Measurements from ENCODE around the gene SEMA6B.
A peak's percentile ranks its signal among the peaks of the same experiment; 100 is the strongest.

The SEMA6B gene

DNA sequence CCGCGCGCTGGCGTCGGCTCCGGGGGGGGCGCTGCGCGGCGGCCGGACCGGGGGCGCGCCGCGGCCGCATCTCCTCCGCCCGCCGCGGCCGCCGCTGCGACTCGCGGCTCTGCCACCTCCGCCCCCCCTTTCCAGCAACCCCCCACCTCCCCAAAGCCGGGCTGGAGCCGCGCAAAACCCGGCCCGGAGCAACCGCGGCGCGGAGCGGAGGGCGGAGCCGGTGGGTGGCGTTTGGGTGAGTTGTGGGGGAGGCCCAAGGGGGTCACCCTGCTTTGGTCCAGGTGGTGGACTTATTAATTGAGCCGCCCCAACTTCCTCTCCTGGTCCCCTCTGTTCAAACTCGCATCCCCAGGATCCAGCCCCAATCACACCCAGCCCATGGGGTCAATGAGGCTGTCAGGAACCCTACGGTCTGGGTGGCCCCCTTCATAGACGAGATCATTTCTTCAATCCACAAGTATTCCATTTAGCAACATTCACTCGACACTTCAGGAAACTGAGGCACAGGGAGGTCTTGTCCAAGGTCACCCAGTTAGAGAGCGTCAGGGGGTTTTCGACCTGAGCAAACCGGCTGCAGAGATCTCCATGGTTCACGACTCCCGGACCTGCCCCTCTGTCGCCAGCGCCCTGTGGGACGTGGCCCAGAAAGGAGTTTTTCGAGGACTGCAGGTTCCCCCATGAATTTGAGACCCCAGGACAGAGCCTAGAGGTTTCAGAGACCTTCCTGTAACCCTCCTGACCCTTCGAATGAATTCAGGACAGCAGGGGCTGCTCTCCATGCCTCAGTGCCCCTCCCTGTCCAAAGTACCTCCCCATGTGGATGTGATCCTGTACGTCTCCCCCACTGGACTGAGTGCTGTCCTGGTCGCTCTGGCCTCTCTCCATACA is 22.4 kb upstream of the SEMA6B start:
- Mint-ChIP-seq H3K4me3 (peak overlapping the region; percentile 9), H3K4me1 (peaks cover 11% of the 10 kb centered on the region), H3K27ac (no peak overlapping the region), H3K9me3 (no peaks in the 10 kb centered on the region), H3K36me3 (peaks cover 7% of the 10 kb centered on the region)
- DNase-seq (ENCODE audit: low spot score in 2 of 2) (no peak), ATAC-seq (no peak)

DNA sequence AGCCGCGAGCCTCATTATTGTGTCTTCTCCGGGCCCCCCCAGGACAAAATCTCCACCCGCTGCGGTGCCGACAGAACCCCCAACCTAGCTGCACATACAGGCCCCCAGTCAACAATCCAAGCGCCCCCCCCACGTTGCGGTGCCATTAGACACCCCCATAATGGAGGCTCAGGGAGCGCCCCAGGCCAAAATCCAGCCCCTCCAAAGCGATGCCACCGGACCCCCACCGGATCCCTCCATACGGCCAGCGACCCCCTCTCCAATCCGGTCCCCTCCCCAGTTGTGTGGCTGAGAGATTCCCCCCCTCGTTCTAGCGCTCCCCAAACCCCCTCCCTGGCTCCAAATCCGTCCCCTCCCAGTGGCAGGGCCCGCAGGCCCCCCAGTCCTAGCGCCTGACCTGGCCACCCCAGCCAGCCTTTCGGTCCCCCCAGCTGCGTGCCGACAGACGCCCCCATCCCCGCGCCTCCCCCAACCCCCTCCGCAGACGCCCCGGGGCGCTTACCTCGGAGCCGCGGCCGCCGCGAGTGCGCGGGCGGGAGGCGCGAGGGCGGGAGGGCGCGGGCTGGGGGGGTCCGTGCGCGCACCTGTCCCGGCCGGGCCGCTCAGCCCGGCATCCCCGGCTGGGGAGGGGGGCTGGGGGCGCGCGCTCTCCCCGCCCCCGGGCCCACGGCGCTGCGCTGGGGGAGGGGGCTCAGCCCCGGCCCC is 21.6 kb upstream of the SEMA6B start:
- DNase-seq (ENCODE audit: low spot score in 2 of 2) (no peak), ATAC-seq (no peak)
- peaks cover 7% of the 10 kb centered on the region for H3K36me3 Mint-ChIP-seq
- H3K4me1 Mint-ChIP-seq, result peaks cover 16% of the 10 kb centered on the region
- no peak overlapping the region for H3K27ac Mint-ChIP-seq
- no peak overlapping the region for H3K4me3 Mint-ChIP-seq
- H3K9me3 Mint-ChIP-seq, result no peaks in the 10 kb centered on the region

DNA sequence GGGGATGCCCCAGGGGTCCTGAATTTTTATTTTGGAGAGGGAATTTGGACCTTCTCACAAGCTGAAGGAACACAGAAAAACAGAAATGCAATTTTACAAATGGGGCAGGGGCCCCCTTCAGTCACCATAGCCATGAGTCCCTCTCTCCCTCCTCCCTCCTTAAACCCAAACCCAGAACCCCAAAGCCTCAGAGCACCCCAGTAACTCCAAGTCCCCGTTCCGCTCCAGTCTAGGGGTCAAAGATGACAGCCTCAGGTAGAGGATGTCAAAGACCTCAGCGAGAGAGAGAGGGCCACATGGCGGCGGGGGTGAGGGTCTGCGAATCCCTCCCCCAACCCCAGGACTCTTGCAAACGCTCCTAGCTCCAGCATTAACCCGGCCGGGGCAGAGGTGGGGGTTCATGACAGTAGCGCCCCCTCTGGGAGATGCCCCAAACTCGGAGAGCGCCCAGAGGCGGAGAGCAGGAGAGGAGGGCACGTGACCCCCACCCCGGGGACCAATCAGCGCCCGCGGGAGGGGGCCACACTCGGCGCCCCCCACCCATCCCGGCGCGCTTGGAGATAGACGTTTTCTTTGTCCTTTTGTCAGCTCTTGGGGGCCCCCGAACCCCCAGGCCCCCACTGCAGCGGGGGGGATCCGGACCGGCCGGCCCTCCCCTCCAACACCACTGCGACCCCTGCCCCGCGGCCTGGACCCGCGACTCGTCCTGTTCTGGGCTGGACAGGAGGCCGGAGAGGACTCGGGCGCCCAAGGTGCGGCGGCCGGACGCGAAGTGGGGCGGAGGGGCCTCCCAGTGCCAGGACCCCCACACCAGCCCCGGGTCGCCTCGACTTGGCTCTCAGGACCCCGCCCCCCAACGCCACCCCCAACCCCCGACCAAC is 20.8 kb upstream of the SEMA6B start:
- H3K4me3 Mint-ChIP-seq, result no peak overlapping the region

GRCh38 chr19:4579389-4579788 is 19.9 kb upstream of the SEMA6B start:
- ATAC-seq (peak; percentile 9), DNase-seq (ENCODE audit: low spot score in 2 of 2) (no peak)
- H3K4me1 Mint-ChIP-seq, result peaks cover 25% of the 10 kb centered on the region
- peaks cover 7% of the 10 kb centered on the region for H3K36me3 Mint-ChIP-seq
- no peaks in the 10 kb centered on the region for H3K9me3 Mint-ChIP-seq
- H3K27ac Mint-ChIP-seq, result no peak overlapping the region
- H3K4me3 Mint-ChIP-seq, result no peak overlapping the region

More for the DNA sequence above, 20.8 kb upstream of the SEMA6B start:
- H3K27ac Mint-ChIP-seq, result no peak overlapping the region
- ATAC-seq, result no peak
- peaks cover 24% of the 10 kb centered on the region for H3K4me1 Mint-ChIP-seq
- H3K9me3 Mint-ChIP-seq, result no peaks in the 10 kb centered on the region
- DNase-seq (ENCODE audit: low spot score in 2 of 2), result no peak
- peaks cover 7% of the 10 kb centered on the region for H3K36me3 Mint-ChIP-seq

DNA sequence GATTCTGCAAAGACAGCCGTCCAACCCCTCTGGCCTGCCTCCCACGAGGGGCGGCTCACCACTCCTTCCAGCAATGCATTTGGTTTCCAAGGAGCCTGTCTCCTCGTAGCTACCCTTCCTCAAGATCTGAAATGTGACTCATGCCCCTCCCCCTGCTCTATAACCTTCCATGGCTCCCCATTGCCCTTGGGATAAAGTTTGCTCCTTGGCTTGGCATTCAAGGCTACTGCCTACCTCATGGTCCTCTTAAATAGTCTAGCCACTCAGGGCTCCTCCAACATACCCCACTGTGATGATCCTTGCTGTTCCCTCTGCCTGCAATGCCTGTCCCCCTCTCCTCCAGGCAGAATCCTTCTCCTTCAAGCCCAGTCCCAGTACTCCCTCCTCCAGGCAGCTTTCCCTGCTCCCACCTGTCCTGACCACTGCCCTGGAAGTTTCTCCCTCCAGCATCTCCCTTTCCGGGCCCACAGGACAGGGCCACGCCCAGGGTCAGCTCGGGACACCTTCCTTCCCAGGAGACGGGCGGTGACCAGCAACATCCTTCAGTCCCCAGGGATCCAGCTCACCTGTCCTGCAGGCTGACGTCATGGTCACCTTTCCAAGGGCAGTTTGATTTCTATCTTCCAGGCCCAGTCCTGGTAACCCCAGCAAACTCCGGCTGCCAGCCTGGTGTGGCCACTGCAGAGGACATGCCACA is 19.2 kb upstream of the SEMA6B start:
- H3K4me1 Mint-ChIP-seq, result peaks cover 25% of the 10 kb centered on the region
- H3K36me3 Mint-ChIP-seq, result peaks cover 7% of the 10 kb centered on the region
- no peak for DNase-seq (ENCODE audit: low spot score in 2 of 2)
- H3K4me3 Mint-ChIP-seq, result no peak overlapping the region
- no peaks in the 10 kb centered on the region for H3K9me3 Mint-ChIP-seq
- ATAC-seq, result no peak
- no peak overlapping the region for H3K27ac Mint-ChIP-seq

GRCh38 chr19:4577020-4577782 is 17.7 kb upstream of the SEMA6B start:
- no peak for ATAC-seq
- H3K4me3 Mint-ChIP-seq, result no peak overlapping the region

DNA sequence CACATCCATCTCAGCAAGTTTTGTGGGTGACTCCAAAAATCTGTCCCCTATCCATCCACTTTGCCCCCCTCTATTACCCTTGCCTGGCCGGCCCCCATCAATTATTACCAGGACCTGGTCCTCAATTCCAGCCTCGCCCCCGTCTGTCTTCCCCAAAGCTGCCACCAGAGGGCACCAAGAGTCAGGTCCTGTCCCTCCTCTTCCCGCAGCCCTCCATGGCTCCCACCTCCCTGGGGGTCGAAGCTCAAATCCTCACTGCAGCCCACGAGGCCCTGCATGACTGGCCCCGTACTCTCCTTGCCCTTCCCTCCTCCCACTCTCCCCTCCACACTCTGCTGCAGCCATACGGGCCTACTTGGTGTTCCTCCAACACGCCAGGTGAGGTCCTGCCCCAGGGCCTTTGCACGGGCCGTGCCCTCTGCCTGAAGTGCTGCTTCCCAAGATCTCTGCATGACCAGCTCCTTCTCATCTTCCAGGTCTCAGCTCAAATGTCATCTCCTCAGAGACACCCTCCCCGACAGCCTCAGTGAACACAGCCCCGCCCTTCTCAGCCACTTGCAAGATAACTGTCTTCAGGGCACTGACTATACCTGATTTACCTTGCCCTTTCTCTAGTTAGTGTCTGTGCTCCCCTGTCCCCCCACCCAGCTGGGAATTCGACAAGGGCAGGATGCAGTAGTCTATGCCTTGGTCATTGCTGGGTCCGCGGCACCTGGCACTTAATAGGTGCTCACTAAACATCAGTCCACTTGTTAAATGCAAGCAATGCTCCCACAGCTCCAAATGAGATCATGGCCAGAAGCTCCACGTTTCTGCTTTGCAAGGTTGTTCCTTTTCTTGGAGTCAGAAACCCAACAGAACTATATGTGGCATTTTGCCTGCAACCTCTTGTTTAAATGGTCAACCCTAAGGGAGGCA is 16.8 kb upstream of the SEMA6B start:
- Mint-ChIP-seq H3K4me1 (peaks cover 14% of the 10 kb centered on the region), H3K4me3 (no peak overlapping the region), H3K27ac (peak overlapping the region; percentile 12), H3K36me3 (peaks cover 7% of the 10 kb centered on the region), H3K9me3 (no peaks in the 10 kb centered on the region)
- peak; percentile 66 to 89 for DNase-seq (ENCODE audit: low spot score in 2 of 2)
- ATAC-seq, result peak; percentile 49

More at GRCh38 chr19:4577020-4577782, 17.7 kb upstream of the SEMA6B start:
- DNase-seq (ENCODE audit: low spot score in 2 of 2), result no peak
- Mint-ChIP-seq H3K4me1 (peaks cover 20% of the 10 kb centered on the region), H3K27ac (no peak overlapping the region), H3K9me3 (no peaks in the 10 kb centered on the region), H3K36me3 (peaks cover 7% of the 10 kb centered on the region)

DNA sequence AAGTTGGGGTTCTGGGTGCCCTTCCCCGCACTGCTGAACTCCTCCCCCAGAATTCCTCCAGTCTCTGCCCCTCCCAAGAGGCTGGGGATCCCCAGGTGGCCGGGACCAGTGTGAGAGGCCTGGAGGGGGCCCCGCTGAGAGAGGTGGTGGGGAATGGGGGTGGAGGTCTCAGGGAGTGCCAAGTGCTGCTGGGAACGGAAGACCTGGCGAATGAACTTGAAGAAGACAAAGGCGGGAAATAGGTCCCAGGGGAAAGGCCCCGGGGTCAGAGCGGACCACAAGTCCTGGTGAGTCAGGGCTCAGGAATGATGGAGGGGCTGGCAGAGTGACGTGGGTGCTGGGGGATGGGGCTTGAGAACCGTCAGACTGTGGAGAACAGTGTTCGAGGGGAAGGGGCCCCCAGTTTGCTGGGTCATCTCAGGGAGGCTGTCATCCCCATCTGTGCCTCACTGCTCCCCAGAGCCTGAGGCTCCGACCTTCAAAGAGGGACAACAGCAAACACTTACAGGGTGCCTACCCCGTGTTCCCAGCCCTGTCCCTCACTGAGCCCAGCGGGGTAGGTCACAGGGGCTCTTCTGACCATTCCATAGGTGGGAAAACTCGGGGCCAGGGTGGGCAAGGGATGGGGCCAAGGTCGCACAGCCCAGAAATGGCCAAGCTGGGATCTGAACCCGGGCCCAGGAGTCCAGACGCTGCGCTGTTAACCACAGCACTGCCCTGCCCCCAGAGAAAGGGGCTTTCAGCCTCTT is 16.0 kb upstream of the SEMA6B start:
- H3K9me3 Mint-ChIP-seq, result no peaks in the 10 kb centered on the region
- H3K27ac Mint-ChIP-seq, result peak overlapping the region; percentile 12
- peaks cover 14% of the 10 kb centered on the region for H3K4me1 Mint-ChIP-seq
- DNase-seq (ENCODE audit: low spot score in 2 of 2) (no peak), ATAC-seq (no peak)
- no peak overlapping the region for H3K4me3 Mint-ChIP-seq
- peaks cover 7% of the 10 kb centered on the region for H3K36me3 Mint-ChIP-seq

DNA sequence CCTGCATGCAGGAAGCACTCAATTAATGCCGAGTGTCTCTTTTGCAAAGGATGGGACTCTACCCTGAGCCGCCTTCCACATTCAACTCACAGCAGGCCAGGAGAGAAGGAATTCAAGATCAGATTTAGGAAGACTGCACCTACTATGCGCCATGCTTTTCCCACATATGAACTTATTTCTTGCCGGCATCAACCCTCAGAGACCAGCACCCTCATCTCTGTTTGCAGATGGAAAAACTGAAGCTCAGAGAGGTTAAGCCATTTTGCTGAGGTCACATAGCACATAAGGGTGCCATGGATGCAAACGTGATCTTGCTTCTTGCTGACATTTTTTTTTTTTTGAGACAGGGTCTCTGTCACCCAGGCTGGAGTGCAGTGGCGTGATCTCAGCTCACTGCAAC is 14.2 kb upstream of the SEMA6B start:
- H3K36me3 Mint-ChIP-seq, result peaks cover under 1% of the 10 kb centered on the region
- H3K9me3 Mint-ChIP-seq, result no peaks in the 10 kb centered on the region
- no peak for ATAC-seq
- DNase-seq (ENCODE audit: low spot score in 2 of 2), result no peak
- no peak overlapping the region for H3K27ac Mint-ChIP-seq
- no peak overlapping the region for H3K4me3 Mint-ChIP-seq
- peaks cover 14% of the 10 kb centered on the region for H3K4me1 Mint-ChIP-seq

GRCh38 chr19:4571305-4571917 is 11.9 kb upstream of the SEMA6B start:
- ATAC-seq (no peak), DNase-seq (ENCODE audit: low spot score in 2 of 2) (no peak)
- Mint-ChIP-seq H3K9me3 (no peaks in the 10 kb centered on the region), H3K4me1 (peaks cover 20% of the 10 kb centered on the region), H3K36me3 (no peaks in the 10 kb centered on the region), H3K27ac (no peak overlapping the region), H3K4me3 (no peak overlapping the region)

- Mint-ChIP-seq H3K4me3 (no peak overlapping the region), H3K9me3 (no peaks in the 10 kb centered on the region), H3K4me1 (peaks cover 15% of the 10 kb centered on the region), H3K36me3 (no peaks in the 10 kb centered on the region), H3K27ac (no peak overlapping the region)
- ATAC-seq, result no peak
- no peak for DNase-seq (ENCODE audit: low spot score in 2 of 2)
Measured at GRCh38 chr19:4570916-4571304, 11.4 kb upstream of the SEMA6B start.

- ATAC-seq (no peak), DNase-seq (ENCODE audit: low spot score in 2 of 2) (no peak)
- peaks cover 10% of the 10 kb centered on the region for H3K4me1 Mint-ChIP-seq
- H3K9me3 Mint-ChIP-seq, result no peaks in the 10 kb centered on the region
- no peak overlapping the region for H3K27ac Mint-ChIP-seq
- H3K36me3 Mint-ChIP-seq, result no peaks in the 10 kb centered on the region
- H3K4me3 Mint-ChIP-seq, result no peak overlapping the region
Measured at GRCh38 chr19:4570402-4570801, 10.9 kb upstream of the SEMA6B start.
